Kidney (tissue), 14 donors: ENCODE measurements around the gene PTK6. TPM values are rescaled to one million over a fixed set of nuclear protein-coding genes. Genes with fewer than 3 reads are reported as not detected.
"Not testable (repeated sequence)": the region's sequence is repeated elsewhere in the genome, so short reads cannot be mapped to it uniquely, and the experiment has no call there.

ENCODE experiments used
- DNase-seq, 5 donors: peaks; one replicate each; pipeline ENCODE4 v3.0.0-alpha.2; 2013 to 2020
- FAIRE-seq: peaks from 2 replicates; lab custom pipeline; 2012; peaks lifted over from hg19 to GRCh38; lab: Jason Lieb, UNC
- H3K27ac ChIP-seq, 2 donors: one replicate each; pipeline ENCODE4 v1.7.0; 2013; ENCODE audit warnings: low read depth in 2 of 2, low read length in 2 of 2, inconsistent platforms in 1 of 2
- H3K27me3 ChIP-seq: one replicate; pipeline ENCODE4 v1.7.1; 2013; ENCODE audit warnings: low read length, inconsistent platforms; ENCODE audit not compliant: control insufficient read depth, insufficient read depth
- H3K36me3 ChIP-seq, 3 donors: one replicate each; pipeline versions ENCODE4 v1.7.0 to v1.7.1; 2013; ENCODE audit warnings: low read length in 3 of 3, control low read depth in 1 of 3, inconsistent platforms in 1 of 3; ENCODE audit not compliant: insufficient read depth in 3 of 3, control insufficient read depth in 2 of 3
- H3K4me1 ChIP-seq, 3 donors: one replicate each; pipeline versions ENCODE4 v1.7.0 to v1.7.1; 2013; ENCODE audit warnings: low read length in 3 of 3, inconsistent platforms in 1 of 3, low read depth in 1 of 3; ENCODE audit not compliant: control insufficient read depth in 2 of 3, insufficient read depth in 2 of 3
- H3K4me3 ChIP-seq, 3 donors: one replicate each; pipeline versions ENCODE4 v1.7.0 to v1.8.1; 2013; ENCODE audit warnings: low read length in 3 of 3, control low read depth in 1 of 3, inconsistent platforms in 1 of 3
- H3K9ac ChIP-seq, 3 donors: one replicate each; pipeline versions ENCODE4 v1.7.0 to v1.7.1; 2013; ENCODE audit warnings: low read length in 3 of 3, control low read depth in 1 of 3, inconsistent platforms in 1 of 3
- H3K9me3 ChIP-seq, 3 donors: one replicate each; pipeline versions ENCODE4 v1.7.0 to v1.7.1; 2013; ENCODE audit warnings: low read length in 3 of 3, control low read depth in 1 of 3, inconsistent platforms in 1 of 3; ENCODE audit not compliant: control insufficient read depth in 2 of 3, insufficient read depth in 1 of 3
- intact Hi-C: fragments of 100-400 bp; cut with DNase I; formaldehyde crosslinking; loops from one replicate; pipeline ENCODE4 v1.11.1; 2022
- polyA plus RNA-seq: library from polyadenylated mRNA; stranded (reverse); fragments of 350-450 nt; fragmentation: Illumina TruSeq; extraction: RNeasy Lipid Tissue Mini Kit (QIAGEN cat#74804); gene quantifications from one replicate; pipeline ENCODE4 v1.2.3, GENCODE V29; 2014; ENCODE audit warnings: low read depth, low replicate concordance; ENCODE audit not compliant: insufficient read depth
- total RNA-seq: library from RNA; stranded (reverse); fragmentation: NEBNext Ultra II Directional; extraction: Animal tissue kit (Norgen Biotek cat#: 25700); gene quantifications from one replicate; pipeline ENCODE4 v1.2.1, GENCODE V29; 2021
- TF ChIP-seq, protein P1 (sequence below): IDR thresholded peaks from 3 replicates; pipeline ENCODE4 v1.5.1; 2012; ENCODE audit warnings: mild to moderate bottlenecking, moderate library complexity, borderline replicate concordance; ENCODE audit not compliant: insufficient read depth; ENCODE audit errors: extremely low read depth
- donor health status: control.
- donor health status: control.
- donor health status: control.
- donor health status: control.
- donor health status: control.
- donor health status: DM: yes; HTN: yes; CAD: no.
- donor health status: Normal renal cell carcinoma (clear cell type).

The PTK6 gene
- total and polyA plus RNA-seq, 2 donors from 2014 or later: 0.26 to 1.1 TPM

DNA sequence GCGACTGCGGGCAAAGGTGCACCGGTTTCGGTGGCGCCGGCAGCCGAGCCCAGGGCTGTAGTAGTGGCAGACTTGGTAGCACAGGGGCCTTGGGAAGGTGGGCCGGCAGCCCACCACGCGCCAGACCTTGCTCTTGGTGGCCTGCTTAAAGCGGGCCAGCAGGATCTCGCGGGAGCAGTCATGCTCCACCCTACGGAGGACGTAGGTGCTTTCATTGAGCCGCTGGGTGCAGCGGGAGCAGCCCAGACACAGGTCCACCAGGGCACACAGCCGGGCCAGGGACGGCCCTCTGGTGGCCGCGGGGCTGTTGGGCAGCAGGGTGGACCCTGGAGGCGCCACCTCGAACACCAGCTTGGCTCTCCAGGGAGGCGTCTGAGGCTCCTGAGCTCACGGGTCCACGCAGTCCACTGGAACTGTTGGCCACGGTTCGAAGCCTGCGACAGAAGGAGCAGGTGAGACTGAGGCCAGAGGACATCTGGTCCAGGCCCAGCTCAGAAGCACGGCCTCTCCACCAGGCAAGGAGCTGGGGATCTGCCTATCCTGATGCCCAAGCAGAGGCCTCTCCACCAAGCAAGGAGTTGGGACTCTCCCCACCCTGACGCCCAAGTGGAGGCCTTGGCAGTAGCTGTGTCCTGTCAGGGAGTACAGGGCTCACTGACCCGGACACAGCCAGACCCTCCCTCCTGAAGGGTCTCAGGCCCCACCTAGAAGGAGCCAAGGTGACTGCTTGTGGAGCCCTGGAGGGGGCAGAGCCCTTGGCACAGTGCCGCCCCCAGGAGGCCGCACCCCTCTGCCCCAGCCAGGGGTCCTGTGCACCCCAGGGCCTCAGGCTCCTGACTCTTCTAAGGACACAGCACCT lies 35.8 kb upstream of the PTK6 start:
- intact Hi-C loops: no loop called here
- no peak overlapping the region for H3K27ac ChIP-seq
- no peaks in the 10 kb centered on the region for H3K27me3 ChIP-seq
- TF ChIP-seq, protein P1, sequence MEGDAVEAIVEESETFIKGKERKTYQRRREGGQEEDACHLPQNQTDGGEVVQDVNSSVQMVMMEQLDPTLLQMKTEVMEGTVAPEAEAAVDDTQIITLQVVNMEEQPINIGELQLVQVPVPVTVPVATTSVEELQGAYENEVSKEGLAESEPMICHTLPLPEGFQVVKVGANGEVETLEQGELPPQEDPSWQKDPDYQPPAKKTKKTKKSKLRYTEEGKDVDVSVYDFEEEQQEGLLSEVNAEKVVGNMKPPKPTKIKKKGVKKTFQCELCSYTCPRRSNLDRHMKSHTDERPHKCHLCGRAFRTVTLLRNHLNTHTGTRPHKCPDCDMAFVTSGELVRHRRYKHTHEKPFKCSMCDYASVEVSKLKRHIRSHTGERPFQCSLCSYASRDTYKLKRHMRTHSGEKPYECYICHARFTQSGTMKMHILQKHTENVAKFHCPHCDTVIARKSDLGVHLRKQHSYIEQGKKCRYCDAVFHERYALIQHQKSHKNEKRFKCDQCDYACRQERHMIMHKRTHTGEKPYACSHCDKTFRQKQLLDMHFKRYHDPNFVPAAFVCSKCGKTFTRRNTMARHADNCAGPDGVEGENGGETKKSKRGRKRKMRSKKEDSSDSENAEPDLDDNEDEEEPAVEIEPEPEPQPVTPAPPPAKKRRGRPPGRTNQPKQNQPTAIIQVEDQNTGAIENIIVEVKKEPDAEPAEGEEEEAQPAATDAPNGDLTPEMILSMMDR: no peak
- H3K36me3 ChIP-seq: no peaks in the 10 kb centered on the region
- H3K4me1 ChIP-seq: peaks cover 0 to 10% (median 0%) of the 10 kb centered on the region in 3 donors
- H3K4me3 ChIP-seq: peak overlapping the region in 2 of 3 donors; percentile 75 to 87
- no peaks in the 10 kb centered on the region for H3K9me3 ChIP-seq
- FAIRE-seq (no peak), DNase-seq (peak in 3 of 5 donors; percentile 33 to 66 (median 48))
- H3K9ac ChIP-seq: peak overlapping the region in 2 of 3 donors; percentile 89 to 94

DNA sequence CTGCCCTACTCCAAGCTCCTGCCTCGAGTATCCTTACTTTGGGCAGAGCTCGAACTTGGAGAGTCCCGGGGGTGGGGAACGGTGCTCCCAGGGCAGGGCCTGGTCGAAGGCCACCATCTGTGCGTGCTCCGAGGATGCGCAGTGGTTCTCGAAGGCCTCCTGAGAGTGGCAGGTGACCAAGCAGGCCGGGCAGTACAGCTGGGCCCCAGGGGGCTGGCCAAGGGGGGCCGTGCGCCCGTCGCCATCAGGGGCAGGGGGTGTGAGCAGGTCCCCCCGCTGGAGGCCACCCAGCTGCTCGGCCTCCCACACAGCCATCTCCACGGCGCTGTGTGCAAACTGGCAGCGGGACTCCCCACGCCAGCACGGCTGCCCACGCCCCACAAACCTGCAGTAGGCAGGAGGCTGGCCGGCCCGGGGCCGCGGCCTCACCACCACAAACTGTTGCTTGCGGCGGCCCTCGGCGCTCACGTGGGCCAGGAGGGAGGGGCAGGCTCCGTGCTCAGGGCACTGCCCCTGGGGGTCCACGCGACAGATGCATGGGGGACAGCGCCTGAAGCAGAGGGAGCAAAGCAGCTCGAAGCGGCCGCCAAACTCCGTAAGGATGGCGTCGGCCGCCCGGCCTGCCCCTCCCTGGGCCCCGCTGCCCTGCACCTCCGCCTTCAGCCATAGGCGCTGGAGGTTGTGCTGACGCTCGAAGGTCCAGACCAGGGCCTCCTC lies 35.1 kb upstream of the PTK6 start:
- FAIRE-seq (no peak), DNase-seq (peak in 2 of 5 donors; percentile 36 to 69)
- TF ChIP-seq, protein P1: no peak
- H3K27ac ChIP-seq: no peak overlapping the region
- H3K9ac ChIP-seq: no peak overlapping the region
- no peaks in the 10 kb centered on the region for H3K9me3 ChIP-seq
- intact Hi-C loops: no loop called here
- no peaks in the 10 kb centered on the region for H3K27me3 ChIP-seq
- peaks cover 0 to 10% (median 0%) of the 10 kb centered on the region in 3 donors for H3K4me1 ChIP-seq
- H3K36me3 ChIP-seq: no peaks in the 10 kb centered on the region
- no peak overlapping the region for H3K4me3 ChIP-seq

DNA sequence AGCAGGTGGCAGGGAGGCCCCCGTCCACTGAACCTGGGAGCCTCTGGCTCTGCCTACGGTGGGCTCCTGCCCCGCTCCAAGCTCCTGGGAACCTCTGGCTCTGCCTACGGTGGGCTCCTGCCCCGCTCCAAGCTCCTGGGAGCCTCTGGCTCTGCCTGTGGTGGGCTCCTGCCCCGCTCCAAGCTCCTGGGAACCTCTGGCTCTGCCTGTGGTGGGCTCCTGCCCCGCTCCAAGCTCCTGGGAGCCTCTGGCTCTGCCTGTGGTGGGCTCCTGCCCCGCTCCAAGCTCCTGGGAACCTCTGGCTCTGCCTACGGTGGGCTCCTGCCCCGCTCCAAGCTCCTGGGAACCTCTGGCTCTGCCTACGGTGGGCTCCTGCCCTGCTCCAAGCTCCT lies 33.9 kb upstream of the PTK6 start:
- H3K27ac ChIP-seq, H3K9me3 ChIP-seq, H3K9ac ChIP-seq, H3K4me1 ChIP-seq, H3K36me3 ChIP-seq, DNase-seq, intact Hi-C loops, H3K4me3 ChIP-seq, FAIRE-seq, H3K27me3 ChIP-seq: not testable (repeated sequence)
